A204.1 (cell line): ENCODE results near the gene ADGRE1.
"Not testable (repeated sequence)": the region's sequence is repeated elsewhere in the genome, so short reads cannot be mapped to it uniquely, and the experiment has no call there.

Source experiments
- FAIRE-seq: peaks from 2 replicates; lab custom pipeline; 2012; peaks lifted over from hg19 to GRCh38; lab: Jason Lieb, UNC

Gene ADGRE1, protein sequence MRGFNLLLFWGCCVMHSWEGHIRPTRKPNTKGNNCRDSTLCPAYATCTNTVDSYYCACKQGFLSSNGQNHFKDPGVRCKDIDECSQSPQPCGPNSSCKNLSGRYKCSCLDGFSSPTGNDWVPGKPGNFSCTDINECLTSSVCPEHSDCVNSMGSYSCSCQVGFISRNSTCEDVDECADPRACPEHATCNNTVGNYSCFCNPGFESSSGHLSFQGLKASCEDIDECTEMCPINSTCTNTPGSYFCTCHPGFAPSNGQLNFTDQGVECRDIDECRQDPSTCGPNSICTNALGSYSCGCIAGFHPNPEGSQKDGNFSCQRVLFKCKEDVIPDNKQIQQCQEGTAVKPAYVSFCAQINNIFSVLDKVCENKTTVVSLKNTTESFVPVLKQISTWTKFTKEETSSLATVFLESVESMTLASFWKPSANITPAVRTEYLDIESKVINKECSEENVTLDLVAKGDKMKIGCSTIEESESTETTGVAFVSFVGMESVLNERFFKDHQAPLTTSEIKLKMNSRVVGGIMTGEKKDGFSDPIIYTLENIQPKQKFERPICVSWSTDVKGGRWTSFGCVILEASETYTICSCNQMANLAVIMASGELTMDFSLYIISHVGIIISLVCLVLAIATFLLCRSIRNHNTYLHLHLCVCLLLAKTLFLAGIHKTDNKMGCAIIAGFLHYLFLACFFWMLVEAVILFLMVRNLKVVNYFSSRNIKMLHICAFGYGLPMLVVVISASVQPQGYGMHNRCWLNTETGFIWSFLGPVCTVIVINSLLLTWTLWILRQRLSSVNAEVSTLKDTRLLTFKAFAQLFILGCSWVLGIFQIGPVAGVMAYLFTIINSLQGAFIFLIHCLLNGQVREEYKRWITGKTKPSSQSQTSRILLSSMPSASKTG

DNA sequence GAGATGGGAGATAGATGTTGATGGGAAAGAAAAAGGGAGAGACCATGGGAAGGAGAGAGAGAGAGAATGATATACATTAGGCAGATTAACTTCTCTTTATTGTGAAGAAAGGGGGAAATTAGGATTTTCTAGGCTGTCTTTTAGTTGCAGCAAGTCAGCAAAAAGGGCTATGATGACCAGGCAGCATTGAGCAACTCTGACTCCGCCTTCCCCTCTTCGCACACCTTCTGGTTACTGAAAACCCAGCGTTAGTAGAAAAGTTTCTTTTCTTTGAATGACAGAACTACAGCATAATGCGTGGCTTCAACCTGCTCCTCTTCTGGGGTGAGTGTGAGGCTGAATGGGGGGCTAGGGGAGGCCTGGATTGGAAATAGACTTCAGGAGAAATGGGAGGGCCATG is at the start of gene ADGRE1:
Gene ADGRE1, plus strand, starts transcription at position 264 of the 400 bp plus-strand sequence. Its CDS starts 30 bp downstream, at position 294.
- no peak for FAIRE-seq

DNA sequence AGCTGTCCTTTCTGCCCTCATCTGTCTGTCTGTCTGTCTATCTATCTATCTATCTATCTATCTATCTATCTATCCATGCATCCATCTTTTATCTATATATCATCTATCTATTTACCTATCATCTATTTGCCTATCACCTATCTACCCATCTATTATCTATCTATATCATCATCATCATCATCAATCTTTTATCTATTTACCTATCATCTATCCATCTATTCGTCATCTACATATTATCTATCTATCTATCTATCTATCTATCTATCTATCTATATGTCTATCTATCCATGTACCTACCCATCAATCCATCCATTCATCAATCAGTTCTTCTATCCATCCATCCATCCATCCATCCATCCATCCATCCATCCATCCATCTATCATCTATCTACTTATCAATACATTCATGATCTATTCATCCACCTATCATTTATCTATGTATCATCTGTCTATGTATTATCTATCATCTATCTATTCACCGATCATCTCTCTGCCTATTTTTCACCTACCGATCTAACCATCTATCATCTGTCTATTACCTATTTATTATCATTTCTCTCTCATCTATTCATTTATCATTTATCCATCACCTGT is 49.2 kb upstream of the ADGRE1 start:
- FAIRE-seq = no peak

DNA sequence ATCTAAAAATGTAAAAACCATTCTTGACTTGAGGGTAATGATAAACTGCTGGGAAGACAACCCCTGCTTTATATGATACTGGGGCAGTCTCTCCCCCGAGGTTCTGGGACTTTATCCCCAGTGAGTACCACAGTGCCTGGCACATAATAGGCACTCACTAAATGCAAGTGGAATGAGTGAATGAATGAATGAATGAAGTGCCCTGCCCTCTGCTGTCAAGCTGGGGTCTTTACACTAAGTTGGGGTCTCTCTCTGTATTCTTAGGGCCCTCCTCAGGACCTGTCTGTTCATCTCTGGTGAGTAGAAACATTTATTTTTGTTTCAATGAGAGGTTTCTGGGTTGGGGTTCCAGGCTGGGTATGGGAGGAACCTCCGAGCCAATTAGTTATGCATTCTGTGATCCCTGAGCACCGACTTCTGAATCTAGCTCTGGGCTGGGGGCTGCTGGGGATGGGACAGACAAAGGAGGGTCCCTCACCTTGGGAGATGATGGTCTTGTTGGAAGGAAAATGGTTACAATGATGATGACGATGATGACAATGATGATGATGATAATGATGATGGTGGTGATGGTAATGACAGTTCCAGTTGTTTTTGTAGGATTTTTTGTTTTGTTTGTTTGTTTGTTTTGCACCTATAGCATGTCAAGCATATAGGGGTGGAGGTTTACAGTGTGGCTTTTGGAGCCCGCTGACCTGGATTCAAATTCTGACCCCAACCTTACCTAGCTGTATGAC is 44.3 kb upstream of the ADGRE1 start:
- FAIRE-seq = no peak

DNA sequence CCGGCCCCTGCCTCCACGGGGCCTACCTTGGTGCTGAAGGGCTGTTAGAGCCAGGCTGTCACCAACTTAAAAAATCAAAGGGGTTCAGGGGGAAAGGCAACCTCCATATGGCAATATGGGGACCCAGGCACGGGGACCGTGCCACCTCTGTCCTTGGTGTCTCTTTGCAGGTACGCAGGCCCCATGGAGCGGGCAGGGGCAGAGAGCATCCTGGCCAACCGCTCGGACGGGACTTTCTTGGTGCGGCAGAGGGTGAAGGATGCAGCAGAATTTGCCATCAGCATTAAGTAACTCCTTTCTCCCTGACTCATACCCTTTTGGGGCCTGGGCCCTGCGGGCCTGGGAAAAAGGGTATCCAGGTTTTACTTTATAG is 39.6 kb upstream of the ADGRE1 start:
- FAIRE-seq = no peak

DNA sequence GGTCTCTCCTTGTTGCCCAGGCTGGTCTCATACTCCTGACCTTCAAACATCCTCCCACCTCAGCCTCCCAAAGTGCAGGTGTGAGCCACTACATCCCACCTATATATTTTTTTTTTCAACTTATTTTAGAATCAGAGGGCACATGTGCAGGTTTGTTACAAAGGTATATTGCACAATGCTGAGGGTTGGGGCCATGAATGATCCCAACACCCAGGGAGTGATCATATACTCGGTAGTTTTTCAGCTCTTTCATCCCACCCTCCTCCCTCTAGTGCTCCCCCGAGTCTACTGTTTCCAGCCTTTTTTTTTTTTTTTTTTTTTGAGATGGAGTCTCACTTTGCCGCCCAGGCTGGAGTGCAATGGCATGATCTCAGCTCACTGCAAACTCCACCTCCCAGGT is 38.4 kb upstream of the ADGRE1 start:
- FAIRE-seq = no peak

DNA sequence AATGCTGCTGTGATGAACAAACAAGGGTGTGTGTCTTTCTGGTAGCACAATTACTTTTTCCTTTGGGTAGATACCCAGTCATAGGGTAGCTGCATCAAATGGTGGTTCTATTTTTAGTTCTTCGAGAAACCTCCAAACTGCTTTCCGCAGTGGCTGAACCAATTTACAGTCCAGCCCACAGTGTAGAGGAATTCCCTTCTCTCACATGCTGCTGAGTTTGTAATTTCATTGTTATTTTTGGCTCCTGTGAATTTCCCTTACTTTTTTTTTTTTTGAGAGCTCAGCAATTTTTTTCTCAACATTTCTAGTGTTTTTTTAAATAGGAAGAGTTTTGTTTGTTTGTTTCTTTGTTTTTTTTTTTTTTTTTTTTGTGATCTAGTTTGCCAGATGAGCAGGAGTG is 37.5 kb upstream of the ADGRE1 start:
- no peak for FAIRE-seq

DNA sequence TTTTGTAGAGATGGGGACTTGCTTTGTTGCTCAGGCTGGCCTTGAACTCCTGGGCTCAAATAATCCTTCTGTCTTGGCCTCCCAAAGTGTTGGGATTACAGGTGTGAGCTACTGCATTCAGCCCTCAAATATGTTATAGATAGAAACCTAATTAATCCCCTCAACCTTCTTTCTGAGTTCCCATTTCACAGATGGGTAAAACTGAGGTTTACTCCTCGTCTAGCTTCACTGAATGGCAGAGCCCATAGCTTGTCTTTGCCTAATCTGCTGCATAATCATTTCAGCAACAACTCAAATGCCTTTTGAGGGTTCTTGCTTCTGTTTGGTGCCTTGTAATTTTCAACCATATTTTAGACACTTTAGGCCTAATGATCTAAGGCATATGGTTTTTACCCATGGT is 36.0 kb upstream of the ADGRE1 start:
- no peak for FAIRE-seq

DNA sequence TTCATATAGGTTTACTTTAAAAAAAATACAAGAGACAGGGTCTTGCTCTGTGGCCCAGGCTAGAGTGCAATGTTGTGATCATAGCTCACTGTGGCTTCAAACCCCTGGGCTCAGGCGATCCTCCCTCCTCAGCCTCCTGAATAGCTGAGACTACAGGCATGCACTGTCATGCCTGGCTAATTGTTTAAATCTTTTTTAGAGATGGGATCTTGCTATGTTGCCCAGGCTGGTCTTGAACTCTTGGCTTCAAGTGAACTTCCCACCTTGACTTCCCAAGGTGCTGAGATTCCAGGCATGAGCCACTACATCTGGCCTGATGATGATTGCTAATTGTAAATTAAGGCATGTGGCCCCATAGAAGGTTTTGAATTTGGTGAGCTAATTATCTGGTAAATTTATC is 35.4 kb upstream of the ADGRE1 start:
- FAIRE-seq = no peak

DNA sequence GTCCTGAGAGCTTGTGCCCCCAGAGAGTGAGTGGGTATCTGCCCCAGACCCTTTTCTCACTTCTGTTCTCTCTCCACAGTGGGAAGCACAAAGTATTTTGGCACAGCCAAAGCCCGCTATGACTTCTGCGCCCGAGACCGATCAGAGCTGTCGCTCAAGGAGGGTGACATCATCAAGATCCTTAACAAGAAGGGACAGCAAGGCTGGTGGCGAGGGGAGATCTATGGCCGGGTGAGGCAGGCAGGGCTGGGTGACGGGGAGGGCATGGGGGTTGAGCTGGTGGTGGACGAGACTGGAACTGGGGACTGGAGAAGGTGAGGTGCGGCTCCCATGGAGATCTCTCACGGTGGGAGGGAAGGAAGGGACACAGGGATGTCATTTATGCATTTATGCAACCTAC is 33.5 kb upstream of the ADGRE1 start:
- no peak for FAIRE-seq

DNA sequence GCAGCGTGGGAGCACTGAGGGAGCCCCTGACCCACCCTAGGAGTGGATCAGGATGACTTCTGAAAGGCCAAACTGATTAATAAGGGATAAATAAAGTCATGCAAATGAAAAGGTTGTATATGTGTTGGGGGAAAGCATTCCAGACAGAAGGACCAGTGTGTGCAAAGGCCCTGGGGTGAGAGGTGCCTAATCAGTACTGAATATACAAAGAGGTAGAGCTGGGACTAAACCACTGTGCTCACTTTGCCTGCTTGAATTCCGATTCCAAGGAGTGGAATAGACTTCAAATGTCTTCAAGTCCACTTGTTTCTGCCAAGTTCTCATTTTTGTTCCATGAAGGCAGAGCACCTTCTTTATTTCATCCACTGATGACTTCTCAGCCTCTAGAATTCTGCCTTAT is 32.6 kb upstream of the ADGRE1 start:
- FAIRE-seq = no peak

DNA sequence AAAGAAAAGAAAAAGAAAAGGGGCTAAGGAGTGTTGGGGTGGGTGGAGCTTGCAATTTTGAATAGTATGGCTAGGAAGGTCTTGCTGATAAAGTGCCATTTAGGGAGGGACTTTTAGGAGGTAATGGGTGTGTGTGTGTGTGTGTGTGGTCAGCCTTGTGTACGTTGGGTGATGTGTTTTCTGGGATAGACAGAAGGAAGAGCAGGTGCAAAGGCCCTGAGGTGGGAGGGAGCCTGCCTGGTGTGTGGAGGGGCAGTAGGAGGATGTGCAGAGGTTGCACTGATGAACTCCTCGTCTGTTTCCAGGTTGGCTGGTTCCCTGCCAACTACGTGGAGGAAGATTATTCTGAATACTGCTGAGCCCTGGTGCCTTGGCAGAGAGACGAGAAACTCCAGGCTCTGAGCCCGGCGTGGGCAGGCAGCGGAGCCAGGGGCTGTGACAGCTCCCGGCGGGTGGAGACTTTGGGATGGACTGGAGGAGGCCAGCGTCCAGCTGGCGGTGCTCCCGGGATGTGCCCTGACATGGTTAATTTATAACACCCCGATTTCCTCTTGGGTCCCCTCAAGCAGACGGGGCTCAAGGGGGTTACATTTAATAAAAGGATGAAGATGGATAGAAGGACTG is 30.5 kb upstream of the ADGRE1 start:
- no peak for FAIRE-seq

DNA sequence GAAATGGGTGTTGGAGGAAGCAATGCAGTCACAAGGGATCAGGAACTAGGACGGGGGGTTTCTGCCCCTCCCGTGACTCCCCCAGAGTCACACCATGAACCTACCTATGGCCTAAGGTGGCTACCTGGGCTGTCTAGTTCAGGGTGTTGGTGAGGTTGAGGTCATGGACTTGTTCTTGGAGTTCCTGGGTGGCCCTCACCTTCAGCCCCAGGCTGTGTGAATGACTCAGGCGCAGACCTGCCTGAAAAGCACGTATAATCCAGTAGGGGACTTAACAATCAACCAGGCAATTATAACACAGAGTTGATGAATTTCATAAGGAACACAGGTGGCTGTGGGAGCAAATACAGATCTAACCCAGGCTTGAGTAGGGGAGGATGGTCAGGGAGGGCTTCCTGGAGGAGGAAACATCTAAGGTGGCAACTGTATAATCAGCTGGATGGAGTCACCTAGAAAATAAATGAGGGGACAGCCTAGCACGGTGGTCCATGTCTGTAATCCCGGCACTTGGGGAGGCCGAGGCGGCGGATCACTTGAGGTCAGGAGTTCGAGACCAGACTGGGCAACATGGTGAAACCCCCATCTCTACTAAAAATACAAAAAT is 25.6 kb upstream of the ADGRE1 start:
- no peak for FAIRE-seq

DNA sequence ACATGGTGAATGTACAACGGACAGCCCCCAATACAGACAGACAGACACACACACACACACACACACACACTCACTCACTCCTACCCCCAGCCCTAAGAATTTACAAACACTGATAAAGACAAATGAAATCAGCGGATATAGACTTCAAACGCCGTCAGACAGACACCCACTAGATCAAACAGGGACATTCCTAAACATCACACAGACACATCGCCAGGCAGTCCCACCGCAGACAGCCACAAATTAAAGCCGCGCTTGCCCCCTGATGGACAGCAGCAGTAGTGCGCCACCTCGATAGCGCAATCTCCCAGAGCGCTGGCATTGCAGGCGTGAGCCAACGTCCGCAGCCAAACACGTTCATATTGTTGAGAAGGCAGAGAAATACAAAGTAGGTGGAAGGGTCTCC is 24.7 kb upstream of the ADGRE1 start:
- peak; percentile 47 for FAIRE-seq

DNA sequence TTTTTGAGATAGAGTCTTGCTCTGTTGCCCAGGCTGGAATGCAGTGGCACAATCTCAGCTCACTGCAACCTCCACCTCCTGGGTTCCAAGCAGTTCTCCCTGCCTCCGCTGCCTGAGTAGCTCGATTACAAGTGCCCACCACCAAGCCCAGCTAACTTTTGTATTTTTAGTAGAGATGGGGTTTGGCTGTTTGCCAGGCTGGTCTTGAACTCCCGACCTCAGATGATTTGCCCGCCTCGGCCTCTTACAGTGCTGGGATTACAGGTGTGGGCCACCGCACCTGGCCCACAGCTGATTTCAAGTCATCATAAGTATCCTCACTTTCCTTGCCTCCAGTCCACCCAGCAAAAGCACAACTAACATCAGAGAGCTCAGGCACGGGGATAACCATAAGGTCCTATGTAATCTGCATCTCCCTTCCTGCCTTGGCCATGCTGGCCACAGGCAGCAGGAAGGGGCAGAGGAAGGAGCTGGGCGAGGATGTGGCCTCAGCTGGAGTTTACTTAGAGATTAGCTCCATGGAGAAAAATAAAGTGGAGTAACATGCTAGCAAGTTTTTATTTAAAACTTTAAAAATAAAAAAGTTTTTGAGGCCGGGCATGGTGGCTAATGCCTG is 22.9 kb upstream of the ADGRE1 start:
- no peak for FAIRE-seq

DNA sequence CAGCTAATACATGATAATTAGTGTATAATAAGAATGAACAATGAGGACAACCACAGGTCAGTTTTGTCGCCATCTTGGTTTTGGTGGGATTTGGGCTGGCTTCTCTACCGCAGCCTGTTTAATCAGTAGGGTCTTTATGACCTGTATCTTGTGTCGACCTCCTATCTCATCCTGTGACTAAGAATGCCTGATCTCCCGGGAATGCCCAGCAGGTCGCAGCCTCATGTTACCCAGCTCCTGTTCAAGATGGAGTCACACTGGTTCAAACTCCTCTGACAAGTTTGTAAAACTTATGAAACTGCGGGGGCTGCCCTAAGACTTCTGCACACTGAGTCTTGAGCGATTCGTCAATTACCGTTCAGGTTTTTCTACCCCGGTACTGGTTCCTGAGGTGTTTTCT is 21.5 kb upstream of the ADGRE1 start:
- no peak for FAIRE-seq

DNA sequence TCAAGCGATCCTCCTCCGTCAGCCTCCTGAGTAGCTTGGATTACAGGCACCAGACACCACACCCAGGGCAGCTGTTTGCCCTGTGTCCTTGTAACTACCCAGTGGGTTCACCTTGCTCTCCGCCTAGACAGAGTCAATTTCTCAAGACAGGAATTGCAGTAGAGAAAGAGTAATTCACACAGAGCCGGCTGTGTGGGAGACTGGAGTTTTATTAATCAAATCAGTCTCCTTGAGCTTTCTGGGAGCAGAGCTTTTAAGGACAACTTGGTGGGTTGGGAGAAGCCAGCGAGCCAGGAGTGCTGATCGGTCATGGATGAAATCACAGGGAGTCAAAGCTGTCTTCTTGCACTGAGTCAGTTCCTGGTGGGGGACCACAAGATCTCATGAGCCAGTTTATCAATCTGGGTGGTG is 20.6 kb upstream of the ADGRE1 start:
- no peak for FAIRE-seq

DNA sequence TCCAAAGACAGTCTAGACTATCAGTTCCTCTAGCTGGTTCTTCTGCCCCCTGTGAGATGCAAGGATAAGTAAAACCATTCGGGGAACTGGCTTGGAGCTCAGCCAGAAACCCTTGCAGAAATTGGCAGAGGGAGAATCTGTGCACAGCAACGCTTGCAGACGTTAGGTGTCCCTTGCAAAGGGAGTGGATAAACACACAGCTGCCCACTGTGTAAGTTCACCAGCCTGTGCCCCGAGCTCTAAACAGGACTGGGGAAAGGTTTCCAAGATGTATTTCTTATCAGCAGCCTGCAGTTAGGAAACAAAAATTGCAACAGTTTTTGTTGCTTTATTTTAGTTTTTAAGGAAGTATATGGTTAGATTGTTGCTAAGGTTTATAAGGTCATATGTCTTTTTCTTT is 19.0 kb upstream of the ADGRE1 start:
- no peak for FAIRE-seq

DNA sequence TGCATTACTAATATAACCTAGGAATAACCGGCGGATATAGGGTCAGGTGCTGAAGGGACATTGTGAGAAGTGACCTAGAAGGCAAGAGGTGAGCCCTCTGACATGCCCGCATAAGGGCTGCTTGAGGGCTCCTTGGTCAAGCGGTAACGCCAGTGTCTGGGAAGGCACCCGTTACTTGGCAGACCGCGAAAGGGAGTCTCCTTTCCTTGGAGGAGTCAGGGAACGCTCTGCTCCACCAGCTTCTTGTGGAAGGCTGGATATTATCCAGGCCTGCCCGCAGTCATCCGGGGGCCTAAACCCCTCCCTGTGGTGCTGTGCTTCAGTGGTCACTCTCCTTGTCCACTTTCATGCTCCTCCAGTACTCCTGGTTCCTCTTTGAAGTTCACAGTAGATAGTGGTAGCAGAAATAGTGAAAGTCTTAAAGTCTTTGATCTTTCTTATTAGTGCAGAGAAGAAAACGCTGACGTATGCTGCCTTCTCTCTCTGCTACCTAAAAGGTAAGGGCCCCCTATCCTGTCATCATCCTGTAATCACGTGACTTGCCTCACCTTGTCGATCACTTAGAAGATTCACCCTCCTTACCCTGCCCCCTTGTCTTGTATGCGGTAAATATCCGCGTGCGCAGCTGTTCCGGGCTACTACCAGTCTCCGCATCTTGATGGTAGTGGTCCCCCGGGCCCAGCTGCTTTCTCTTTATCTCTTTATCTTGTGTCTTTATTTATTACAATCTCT is 18.1 kb upstream of the ADGRE1 start:
- not testable (repeated sequence) for FAIRE-seq

DNA sequence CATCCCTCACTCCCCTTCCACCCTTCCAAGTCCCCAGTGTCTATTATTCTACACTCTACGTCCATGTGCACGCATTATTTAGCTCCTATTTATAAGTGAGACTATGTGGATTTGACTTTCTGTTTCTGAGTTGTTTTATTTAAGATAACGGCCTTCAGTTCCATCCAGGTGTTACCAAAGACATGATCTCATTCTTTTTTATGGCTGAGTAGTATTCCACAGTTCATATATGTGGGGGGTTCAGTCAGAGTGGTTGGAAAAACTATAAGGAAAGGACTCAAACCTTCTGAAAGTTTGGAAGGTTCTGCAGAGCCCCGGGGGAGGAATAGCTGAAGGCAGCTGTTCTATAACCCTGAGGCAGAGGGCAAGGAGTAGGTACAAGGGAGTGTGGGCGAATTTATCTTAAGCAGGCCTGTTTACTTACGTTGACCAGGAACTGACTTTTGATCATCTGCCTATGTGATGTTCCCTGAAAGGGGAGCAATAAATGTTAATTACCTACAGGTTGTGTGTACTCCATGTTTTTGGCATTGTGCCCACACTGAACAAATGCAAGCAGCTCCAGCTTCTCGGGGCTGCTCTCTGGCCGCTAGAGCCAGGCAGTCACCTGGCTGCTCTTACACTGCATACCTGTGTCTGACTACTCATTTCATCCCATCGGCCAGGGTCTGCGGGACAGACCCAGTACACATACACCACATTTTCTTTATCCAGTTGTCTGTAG is 13.5 kb upstream of the ADGRE1 start:
- FAIRE-seq = no peak

DNA sequence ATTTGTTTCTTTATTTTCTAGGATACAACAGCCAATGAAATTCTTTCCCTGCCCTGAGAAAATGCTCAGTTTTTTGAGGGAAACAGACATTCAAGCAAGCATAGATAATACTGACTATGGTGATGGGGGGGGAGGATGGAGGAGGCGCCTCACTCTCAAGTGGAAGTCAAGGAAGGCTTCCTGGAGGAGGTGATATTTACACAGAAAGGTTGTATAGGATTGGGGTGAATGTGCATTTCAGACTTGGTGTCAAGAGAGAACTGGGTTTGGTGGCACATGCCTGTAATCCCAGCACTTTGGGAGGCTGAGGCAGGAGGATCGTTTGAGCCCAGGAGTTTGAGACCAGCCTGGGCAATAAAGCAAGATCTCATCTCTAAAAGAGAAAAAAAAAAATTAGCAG is 12.2 kb upstream of the ADGRE1 start:
- no peak for FAIRE-seq
